SU-DHL-6 (cell line): ENCODE results near the gene CYYR1.

Experiments
- H2AFZ ChIP-seq: fragments of 200-600 bp; sonication (generic); 2 replicates; pipeline ENCODE4 v1.6.1; 2014; ENCODE audit warnings: low read depth, mild to moderate bottlenecking, moderate library complexity, mixed read lengths, antibody characterized with exemption, low read length; ENCODE audit not compliant: severe bottlenecking
- H3F3A ChIP-seq: fragments of 200-600 bp; shearing (Covaris generic); 2 replicates; pipeline ENCODE4 v1.6.0; 2016; ENCODE audit warnings: antibody characterized with exemption, mild to moderate bottlenecking; ENCODE audit not compliant: insufficient read depth
- H3K27ac ChIP-seq: fragments of 200-600 bp; sonication (generic); 2 replicates; pipeline ENCODE4 v1.5.1; 2016; ENCODE audit warnings: low read depth, mild to moderate bottlenecking, low read length, moderate library complexity, mixed read lengths
- H3K27me3 ChIP-seq: fragments of 200-600 bp; sonication (generic), shearing (Covaris generic); 2 replicates; pipeline ENCODE4 v1.6.0; 2014; ENCODE audit warnings: mild to moderate bottlenecking, low read length
- H3K36me3 ChIP-seq: fragments of 200-600 bp; sonication (generic); 2 replicates; pipeline ENCODE4 v1.6.1; 2014; ENCODE audit warnings: mild to moderate bottlenecking, low read length, mixed read lengths
- H3K4me2 ChIP-seq: fragments of 300-600, 200-600 bp; shearing (Covaris generic), sonication (generic); 2 replicates; pipeline ENCODE4 v1.6.0; 2014; ENCODE audit warnings: low read length, low read depth, mild to moderate bottlenecking; ENCODE audit not compliant: poor library complexity, severe bottlenecking
- H3K4me3 ChIP-seq: fragments of 200-600 bp; sonication (generic); 2 replicates; pipeline ENCODE4 v1.5.1; 2014; ENCODE audit warnings: antibody characterized with exemption, low read length, mild to moderate bottlenecking, mixed read lengths; ENCODE audit not compliant: insufficient read depth, poor library complexity, severe bottlenecking
- H3K79me2 ChIP-seq: fragments of 200-600 bp; sonication (generic); 2 replicates; pipeline ENCODE4 v1.6.1; 2014; ENCODE audit warnings: mild to moderate bottlenecking, low read length, moderate library complexity; ENCODE audit not compliant: insufficient read depth
- H3K9ac ChIP-seq: fragments of 200-600 bp; sonication (generic); 2 replicates; pipeline ENCODE4 v1.7.0; 2014; ENCODE audit warnings: mild to moderate bottlenecking, low read length
- H3K9me2 ChIP-seq: fragments of 200-600 bp; sonication (generic); replicated peaks from 2 replicates; pipeline ENCODE4 v1.6.1; 2014; ENCODE audit warnings: low read length; ENCODE audit not compliant: insufficient read depth
- H3K9me3 ChIP-seq: fragments of 200-600 bp; sonication (generic); 2 replicates; pipeline ENCODE4 v1.6.1; 2014; ENCODE audit warnings: low read length, mixed read lengths; ENCODE audit not compliant: insufficient read depth
- H4K20me1 ChIP-seq: fragments of 200-600 bp; sonication (generic); 2 replicates; pipeline ENCODE4 v1.6.1; 2014; ENCODE audit warnings: low read depth, mild to moderate bottlenecking, antibody characterized with exemption, low read length, moderate library complexity, mixed read lengths
- CTCF ChIP-seq: fragments of 200-600 bp; sonication (generic); IDR thresholded peaks from one replicate; pipeline ENCODE4 v1.5.1; 2017; ENCODE audit warnings: antibody characterized with exemption, mild to moderate bottlenecking, low read length, moderate library complexity; ENCODE audit not compliant: insufficient read depth, poor library complexity, severe bottlenecking
- EZH2phosphoT487 ChIP-seq: fragments of 200-600 bp; sonication (generic), shearing (Covaris generic); conservative IDR thresholded peaks from 2 replicates; pipeline ENCODE4 v1.6.1; 2018; ENCODE audit warnings: mild to moderate bottlenecking, antibody characterized with exemption, low read length, moderate library complexity, mixed read lengths

The CYYR1 gene

GRCh38 chr21:26599261-26599660 is 26.2 kb upstream of the CYYR1 start:
- TF ChIP-seq EZH2phosphoT487, result no peak
- TF ChIP-seq CTCF, result no peak
- H3F3A ChIP-seq, result no peaks in the 10 kb centered on the region

GRCh38 chr21:26597981-26598380 is 24.9 kb upstream of the CYYR1 start:
- no peaks in the 10 kb centered on the region for H3F3A ChIP-seq
- H3K27me3 ChIP-seq, result no peaks in the 10 kb centered on the region
- no peaks in the 10 kb centered on the region for H3K9me2 ChIP-seq
- no peak overlapping the region for H3K4me3 ChIP-seq
- no peak overlapping the region for H3K4me2 ChIP-seq
- H4K20me1 ChIP-seq, result no peaks in the 10 kb centered on the region
- no peaks in the 10 kb centered on the region for H3K79me2 ChIP-seq
- no peak overlapping the region for H3K27ac ChIP-seq
- TF ChIP-seq EZH2phosphoT487 (no peak), CTCF (no peak)
- no peaks in the 10 kb centered on the region for H3K9me3 ChIP-seq
- no peak overlapping the region for H3K9ac ChIP-seq
- H3K36me3 ChIP-seq, result no peaks in the 10 kb centered on the region
- no peak overlapping the region for H2AFZ ChIP-seq

More at GRCh38 chr21:26599261-26599660, 26.2 kb upstream of the CYYR1 start:
- no peak overlapping the region for H3K27ac ChIP-seq
- no peak overlapping the region for H2AFZ ChIP-seq
- no peaks in the 10 kb centered on the region for H3K9me2 ChIP-seq
- H3K79me2 ChIP-seq, result no peaks in the 10 kb centered on the region
- H3K9me3 ChIP-seq, result no peaks in the 10 kb centered on the region
- no peak overlapping the region for H3K4me2 ChIP-seq
- H3K27me3 ChIP-seq, result no peaks in the 10 kb centered on the region
- H4K20me1 ChIP-seq, result no peaks in the 10 kb centered on the region
- no peaks in the 10 kb centered on the region for H3K36me3 ChIP-seq
- no peak overlapping the region for H3K4me3 ChIP-seq
- H3K9ac ChIP-seq, result no peak overlapping the region

- TF ChIP-seq CTCF (no peak), EZH2phosphoT487 (no peak)
- Histone ChIP-seq H3K9me2 (no peaks in the 10 kb centered on the region), H3K4me2 (no peak overlapping the region), H3K4me3 (no peak overlapping the region), H3K9me3 (no peaks in the 10 kb centered on the region), H3K27me3 (no peaks in the 10 kb centered on the region), H3K79me2 (no peaks in the 10 kb centered on the region), H2AFZ (no peak overlapping the region), H4K20me1 (no peaks in the 10 kb centered on the region), H3K27ac (no peak overlapping the region), H3F3A (no peaks in the 10 kb centered on the region), H3K9ac (no peak overlapping the region), H3K36me3 (no peaks in the 10 kb centered on the region)
These were observed 23.9 kb upstream of the CYYR1 start for GRCh38 chr21:26597031-26597430.

GRCh38 chr21:26595971-26596370 is 22.9 kb upstream of the CYYR1 start:
- Histone ChIP-seq H3K36me3 (no peaks in the 10 kb centered on the region), H3K9me3 (no peaks in the 10 kb centered on the region), H3K27ac (no peak overlapping the region), H3K9me2 (no peaks in the 10 kb centered on the region), H3K79me2 (no peaks in the 10 kb centered on the region), H4K20me1 (no peaks in the 10 kb centered on the region), H2AFZ (no peak overlapping the region), H3K9ac (no peak overlapping the region), H3K4me2 (no peak overlapping the region), H3F3A (no peaks in the 10 kb centered on the region), H3K4me3 (no peak overlapping the region), H3K27me3 (no peaks in the 10 kb centered on the region)
- TF ChIP-seq CTCF, result no peak
- no peak for TF ChIP-seq EZH2phosphoT487
